HepG2 (cell line): ENCODE measurements around the gene KLF13. TPM values are rescaled to one million over a fixed set of nuclear protein-coding genes. Genes with fewer than 3 reads are reported as not detected.

Experiments
- ATAC-seq: fragments of 200-7000 bp; cut with Tn5 transposase; 3 replicates; pipeline ENCODE4 v1.9.1; 2020; ENCODE audit warnings: mild to moderate bottlenecking, moderate library complexity
- BruUV-seq: library from RNA; stranded (reverse); fragments of 400-500 nt; replicated peaks from 2 replicates; lab custom pipeline; 2021; lab: Mats Ljungman, UMichigan
- CTCF ChIA-PET: fragments of 300-600 bp; formaldehyde crosslinking; extraction: SDS; loops from one replicate; lab custom pipeline; 2021; ENCODE audit warnings: low total read pairs, inconsistent platforms, low intra/inter-chr PET ratio; lab: Yijun Ruan, JAX
- POLR2A ChIA-PET: fragments of 350-600 bp; sonication (Branson Sonifier 250); formaldehyde crosslinking; loops from one replicate; lab custom pipeline; 2020; ENCODE audit warnings: antibody characterized with exemption, inconsistent platforms; lab: Yijun Ruan, JAX
- DNase-seq: peaks from one replicate; pipeline ENCODE4 v3.0.0-alpha.2; 2015; ENCODE audit warnings: low spot score
- FAIRE-seq: peaks from 3 replicates; lab custom pipeline; 2011; peaks lifted over from hg19 to GRCh38; lab: Jason Lieb, UNC
- H2AFZ ChIP-seq: one replicate; pipeline ENCODE4 v1.6.1; 2011; ENCODE audit warnings: low read length, inconsistent platforms
- H3K27ac ChIP-seq: fragments of 300-600 bp; 3 replicates; pipeline ENCODE4 v1.8.0; 2011; ENCODE audit warnings: mixed run types, mild to moderate bottlenecking, mixed read lengths, low read length, inconsistent platforms; ENCODE audit not compliant: insufficient read depth; ENCODE audit errors: extremely low read length
- H3K27me3 ChIP-seq, 2 experiments: fragments of 200-600 bp in 1 of 2; 2 replicates in 1 of 2; 3 replicates in 1 of 2; pipeline versions ENCODE4 v1.6.0 to v1.8.0; 2011; ENCODE audit warnings: low read length in 2 of 2, mild to moderate bottlenecking in 2 of 2, moderate library complexity in 2 of 2, inconsistent platforms in 1 of 2; ENCODE audit not compliant: insufficient read depth in 2 of 2, control insufficient read depth in 1 of 2
- H3K36me3 ChIP-seq, 2 experiments: fragments of 200-600 bp in 1 of 2; replicated peaks in 1 of 2; 2 replicates in 1 of 2; 3 replicates in 1 of 2; pipeline versions ENCODE4 v1.5.1 to v1.8.0; 2011; ENCODE audit warnings: low read length in 2 of 2, inconsistent platforms in 1 of 2; ENCODE audit not compliant: insufficient read depth in 2 of 2, control insufficient read depth in 1 of 2
- H3K4me1 ChIP-seq: 2 replicates; pipeline ENCODE4 v1.5.1; 2012; ENCODE audit warnings: low read length, inconsistent platforms; ENCODE audit not compliant: insufficient read depth
- H3K4me2 ChIP-seq: 2 replicates; pipeline ENCODE4 v1.6.0; 2011; ENCODE audit warnings: low read depth, low read length, inconsistent platforms
- H3K4me3 ChIP-seq, 3 experiments: fragments of 200-600 bp in 1 of 3; sonication (generic), shearing (Covaris generic) in 1 of 3; replicated peaks in 1 of 3; 2 replicates each; pipeline ENCODE4 v1.5.1; 2011 to 2016; ENCODE audit warnings: low read length in 3 of 3, inconsistent platforms in 2 of 3, low read depth in 2 of 3, mild to moderate bottlenecking in 2 of 3, control low read depth in 1 of 3, mixed read lengths in 1 of 3; ENCODE audit not compliant: insufficient read depth in 1 of 3
- H3K79me2 ChIP-seq: one replicate; pipeline ENCODE4 v1.6.1; 2011; ENCODE audit warnings: low read length, inconsistent platforms; ENCODE audit not compliant: insufficient read depth
- H3K9ac ChIP-seq: 2 replicates; pipeline ENCODE4 v1.6.0; 2011; ENCODE audit warnings: mild to moderate bottlenecking, low read depth, low read length, inconsistent platforms; ENCODE audit not compliant: insufficient read depth
- H3K9me3 ChIP-seq: 2 replicates; pipeline ENCODE4 v1.5.1; 2012; ENCODE audit warnings: mild to moderate bottlenecking, low read length
- H4K20me1 ChIP-seq: 2 replicates; pipeline ENCODE4 v1.6.0; 2011; ENCODE audit warnings: inconsistent platforms, mild to moderate bottlenecking, low read length, moderate library complexity; ENCODE audit not compliant: insufficient read depth
- BHLHE40 ChIP-seq: IDR thresholded peaks from 2 replicates; pipeline ENCODE4 v1.6.1; 2011; ENCODE audit warnings: low read length, improper control_type of control experiment
- GPN1 ChIP-seq: sonication (generic); formaldehyde crosslinking; IDR thresholded peaks from 2 replicates; pipeline ENCODE4 v1.5.1; 2020; ENCODE audit warnings: missing genetic modification reagents, borderline replicate concordance
- HINFP ChIP-seq: sonication (generic); formaldehyde crosslinking; IDR thresholded peaks from 2 replicates; pipeline ENCODE4 v1.4.0; 2020; ENCODE audit warnings: low read depth, mild to moderate bottlenecking, missing genetic modification reagents
- HOXA7 ChIP-seq: sonication (generic); formaldehyde crosslinking; IDR thresholded peaks from 2 replicates; pipeline ENCODE4 v1.8.1; 2022; ENCODE audit warnings: mild to moderate bottlenecking, missing genetic modification reagents, moderate library complexity
- JUND ChIP-seq: sonication (generic); formaldehyde crosslinking; IDR thresholded peaks from 2 replicates; pipeline ENCODE4 v1.8.0; 2022; ENCODE audit warnings: mild to moderate bottlenecking, missing genetic modification reagents
- KDM5A ChIP-seq: fragments of 200-600 bp; sonication (generic); IDR thresholded peaks from 2 replicates; pipeline ENCODE4 v1.7.0; 2018; ENCODE audit warnings: antibody characterized with exemption, mild to moderate bottlenecking, low read length, borderline replicate concordance
- PBX3 ChIP-seq: sonication (generic); formaldehyde crosslinking; IDR thresholded peaks from 2 replicates; pipeline ENCODE4 v1.8.1; 2023; ENCODE audit warnings: missing genetic modification reagents, inconsistent platforms, borderline replicate concordance
- PLRG1 ChIP-seq: fragments of 450-650 bp; conservative IDR thresholded peaks from 2 replicates; pipeline ENCODE4 v1.6.1; 2016
- POGZ ChIP-seq: sonication (generic); formaldehyde crosslinking; IDR thresholded peaks from 2 replicates; pipeline ENCODE4 v1.4.0; 2020; ENCODE audit warnings: mild to moderate bottlenecking, missing genetic modification reagents
- RCOR2 ChIP-seq: IDR thresholded peaks from 2 replicates; pipeline ENCODE4 v1.6.1; 2016; ENCODE audit warnings: missing biosample characterization, missing genetic modification reagents
- RFX1 ChIP-seq: fragments of 450-650 bp; IDR thresholded peaks from 2 replicates; pipeline ENCODE4 v1.6.1; 2017
- SMC3 ChIP-seq: IDR thresholded peaks from 2 replicates; pipeline ENCODE4 v1.6.1; 2011; ENCODE audit warnings: low read length, improper control_type of control experiment
- TAF15 ChIP-seq: fragments of 200-400 bp; formaldehyde crosslinking; IDR thresholded peaks from one replicate; pipeline ENCODE4 v1.6.1; 2018; ENCODE audit warnings: mild to moderate bottlenecking, low read depth, low read length; ENCODE audit not compliant: poor library complexity, severe bottlenecking
- TBL1XR1 ChIP-seq: fragments of 150-350 bp; IDR thresholded peaks from 2 replicates; pipeline ENCODE4 v1.6.1; 2014; ENCODE audit warnings: borderline replicate concordance, low read length; ENCODE audit not compliant: partially characterized antibody
- TCF7L2 ChIP-seq: IDR thresholded peaks from 2 replicates; pipeline ENCODE4 v1.6.1; 2011; ENCODE audit warnings: mild to moderate bottlenecking, low read depth, low read length, moderate library complexity
- TERF1 ChIP-seq: sonication (generic); formaldehyde crosslinking; IDR thresholded peaks from 2 replicates; pipeline ENCODE4 v1.8.0; 2022; ENCODE audit warnings: mild to moderate bottlenecking, missing genetic modification reagents, moderate library complexity
- ZNF121 ChIP-seq: sonication (generic); formaldehyde crosslinking; IDR thresholded peaks from 2 replicates; pipeline ENCODE4 v1.5.0; 2020; ENCODE audit warnings: mild to moderate bottlenecking, missing genetic modification reagents
- ZNF253 ChIP-seq: sonication (generic); formaldehyde crosslinking; IDR thresholded peaks from 2 replicates; pipeline ENCODE4 v1.8.0; 2022; ENCODE audit warnings: mild to moderate bottlenecking, missing genetic modification reagents, borderline replicate concordance
- ZNF274 ChIP-seq: sonication (generic); formaldehyde crosslinking; IDR thresholded peaks from 2 replicates; pipeline ENCODE4 v1.5.1; 2020; ENCODE audit warnings: mild to moderate bottlenecking, missing genetic modification reagents
- ZSCAN25 ChIP-seq: sonication (generic); formaldehyde crosslinking; IDR thresholded peaks from 2 replicates; pipeline ENCODE4 v1.8.0; 2022; ENCODE audit warnings: mild to moderate bottlenecking, missing genetic modification reagents
- WGBS: methylation state at CpG from one replicate; pipeline ENCODE4 v1.1.6; 2017; ENCODE audit warnings: low lambda C conversion rate; 5-methylcytosine and 5-hydroxymethylcytosine counted together
- in situ Hi-C: cut with HindIII; loops from 2 replicates; pipeline ENCODE4 v1.10.0; 2017; ENCODE audit warnings: low pct_unique_long_range_greater_than_20kb; ENCODE audit not compliant: extremely low pct_ligation_motif_present
- intact Hi-C: fragments of 100-400 bp; cut with micrococcal nuclease; formaldehyde crosslinking; loops from one replicate; pipeline ENCODE4 v1.10.0; 2022; ENCODE audit not compliant: unreplicated experiment
- polyA plus RNA-seq, 8 experiments: library from polyadenylated mRNA; depleted of rRNA in 3 of 8; stranded (reverse) in 7 of 8; unstranded in 1 of 8; fragments of >200 nt; fragmentation: Illumina TruSeq in 4 of 8; extraction: Trizol in 4 of 8; gene quantifications; 2 replicates each; pipeline versions ENCODE4 v1.2.1 to v1.2.3, GENCODE V29; 2011 to 2016; ENCODE audit warnings: low read depth in 4 of 8, missing spikeins in 1 of 8, mixed read lengths in 1 of 8; ENCODE audit not compliant: insufficient read depth in 1 of 8
- total RNA-seq, 5 experiments: library from RNA; depleted of rRNA; stranded (reverse); fragments of >200 nt; fragmentation: Illumina TruSeq; extraction: Trizol; gene quantifications; 2 replicates each; pipeline ENCODE4 v1.2.3, GENCODE V29; 2016; ENCODE audit warnings: low read depth in 1 of 5

Gene KLF13
- total and polyA plus RNA-seq, 2 of the 13 experiments (the other 11 are each of a cell fraction or from before 2014, with no cell fraction given) = 16.8 to 25.1 TPM

GRCh38 chr15:31309893-31310606 is 16.6 kb upstream of the KLF13 start:
- no peaks in the 10 kb centered on the region for H3K79me2 ChIP-seq
- peaks cover 28% of the 10 kb centered on the region for H3K4me1 ChIP-seq
- TF ChIP-seq TERF1 (CRISPR knock-in tag) = no peak
- no peak for TF ChIP-seq ZSCAN25 (CRISPR knock-in tag)
- no peak for TF ChIP-seq PBX3 (CRISPR knock-in tag)
- no peak for TF ChIP-seq TCF7L2
- TF ChIP-seq JUND (CRISPR knock-in tag) = no peak
- no peak for TF ChIP-seq RFX1
- TF ChIP-seq TAF15 = no peak
- no peak for TF ChIP-seq ZNF253 (CRISPR knock-in tag)
- no peak for TF ChIP-seq TBL1XR1
- no peak for TF ChIP-seq RCOR2 (CRISPR knock-in tag)
- TF ChIP-seq ZNF274 (CRISPR knock-in tag) = no peak
- no peak for TF ChIP-seq HINFP (CRISPR knock-in tag)
- TF ChIP-seq KDM5A = no peak
- TF ChIP-seq BHLHE40 = no peak
- TF ChIP-seq GPN1 (CRISPR knock-in tag) = no peak
- TF ChIP-seq SMC3 = no peak
- TF ChIP-seq PLRG1 = no peak
- no peak for TF ChIP-seq POGZ (CRISPR knock-in tag)
- TF ChIP-seq ZNF121 (CRISPR knock-in tag) = no peak
- no peak for TF ChIP-seq HOXA7 (CRISPR knock-in tag)
- no peaks in the 10 kb centered on the region for H3K27me3 ChIP-seq
- no peak overlapping the region for H3K27ac ChIP-seq
- ATAC-seq (no peak), DNase-seq (no peak), FAIRE-seq (no peak)
- H2AFZ ChIP-seq = no peak overlapping the region
- in situ Hi-C loops = no loop called here
- ChIA-PET POLR2A (interaction anchor here (0.7 kb wide), 1 partner anchor 1758 kb away, joined by 3 read pairs; no protein-coding TSS in a partner anchor), CTCF (no interaction called here)
- intact Hi-C loops = no loop called here
- no peaks in the 10 kb centered on the region for H4K20me1 ChIP-seq
- WGBS = 62% methylated on average over 8 of the region's 9 CpGs
- no TSS peak for BruUV-seq
- no peak overlapping the region for H3K4me2 ChIP-seq
- H3K4me3 ChIP-seq = no peak overlapping the region
- no peaks in the 10 kb centered on the region for H3K36me3 ChIP-seq
- H3K9me3 ChIP-seq = no peaks in the 10 kb centered on the region
- H3K9ac ChIP-seq = no peak overlapping the region
